GM12874 (cell line): ENCODE measurements around the gene ITGA7.
A peak's percentile ranks its signal among the peaks of the same experiment; 100 is the strongest.

Experiments
- CTCF ChIP-seq: IDR thresholded peaks from 2 replicates; pipeline ENCODE4 v1.5.1; 2011; ENCODE audit warnings: low read depth, mild to moderate bottlenecking, control low read depth, low read length, moderate library complexity; ENCODE audit not compliant: insufficient read depth

ITGA7 gene

GRCh38 chr12:55686366-55687010 lies 21.2 kb downstream of the ITGA7 start:
- TF ChIP-seq CTCF = no peak

GRCh38 chr12:55685671-55686070 lies 22.0 kb downstream of the ITGA7 start:
- no peak for TF ChIP-seq CTCF

GRCh38 chr12:55684761-55685370 lies 22.8 kb downstream of the ITGA7 start:
- TF ChIP-seq CTCF = no peak

- no peak for TF ChIP-seq CTCF
These were observed 24.0 kb downstream of the ITGA7 start for GRCh38 chr12:55683676-55684075.

GRCh38 chr12:55682087-55682796 lies 25.5 kb downstream of the ITGA7 start:
- TF ChIP-seq CTCF = no peak

- TF ChIP-seq CTCF = peak; percentile 16; the same call in 1 of the 2 replicates
These were observed 26.3 kb downstream of the ITGA7 start for GRCh38 chr12:55681142-55682077.

GRCh38 chr12:55679691-55680090 lies 28.0 kb downstream of the ITGA7 start:
- TF ChIP-seq CTCF = no peak
